Adrenal gland (tissue), 12 donors: ENCODE data around the gene TP53. TPM values are rescaled to one million over a fixed set of nuclear protein-coding genes. Genes with fewer than 3 reads are reported as not detected.

Experiments used
- DNase-seq, 7 donors: peaks; one replicate each; pipeline ENCODE4 v3.0.0-alpha.2; 2019 to 2020
- H3K27ac ChIP-seq, 5 donors: fragments of 200-600 bp; sonication (generic) in 4 of 5; 1 replicate in 3 of 5; 2 replicates in 2 of 5; pipeline versions ENCODE4 v1.5.1 to v1.8.0; 2016 to 2020; ENCODE audit warnings: mild to moderate bottlenecking in 1 of 5
- H3K27me3 ChIP-seq: fragments of 200-600 bp; 2 replicates; pipeline ENCODE4 v1.8.0; 2021
- H3K36me3 ChIP-seq, 2 donors: fragments of 200-600 bp; replicated peaks in 1 of 2; 1 replicate in 1 of 2; 2 replicates in 1 of 2; pipeline versions ENCODE4 v1.5.1 to v1.8.0; 2018 to 2022
- H3K4me1 ChIP-seq, 2 donors: fragments of 200-600 bp; replicated peaks in 1 of 2; 1 replicate in 1 of 2; 2 replicates in 1 of 2; pipeline versions ENCODE4 v1.5.1 to v1.8.0; 2018 to 2021
- H3K4me3 ChIP-seq, 4 donors: fragments of 200-600 bp; sonication (generic) in 3 of 4; one replicate each; pipeline ENCODE4 v1.5.1; 2016 to 2018
- H3K9me3 ChIP-seq, 3 donors: fragments of 200-600 bp; sonication (generic) in 1 of 3; replicated peaks in 1 of 3; 1 replicate in 2 of 3; 2 replicates in 1 of 3; pipeline versions ENCODE4 v1.5.1 to v1.8.0; 2016 to 2021
- CTCF ChIP-seq, 6 experiments: fragments of 450-650 bp in 4 of 6; fragments of 200-600 bp in 2 of 6; sonication (generic) in 1 of 6; IDR thresholded peaks; 1 replicate in 5 of 6; 2 replicates in 1 of 6; pipeline versions ENCODE4 v1.5.1 to v1.8.0; 2016 to 2021; ENCODE audit warnings: antibody characterized with exemption in 6 of 6, mild to moderate bottlenecking in 2 of 6, moderate library complexity in 1 of 6
- POLR2A ChIP-seq, 2 donors: fragments of 450-650 bp; IDR thresholded peaks; one replicate each; pipeline ENCODE4 v1.6.1; 2017; ENCODE audit warnings: antibody characterized with exemption in 2 of 2, mild to moderate bottlenecking in 2 of 2, moderate library complexity in 1 of 2
- WGBS, 4 donors: extraction: QIAGEN DNeasy Blood & Tissue Kit in 2 of 4; methylation state at CpG; one replicate each; pipeline versions ENCODE4 v1.1.5 to v1.1.7; 2013 to 2017; 5-methylcytosine and 5-hydroxymethylcytosine counted together
- intact Hi-C, 2 donors: fragments of 100-400 bp; cut with DNase I; formaldehyde crosslinking; loops; one replicate each; pipeline versions ENCODE4 v1.14.1 to v1.15.0; 2022 to 2023
- polyA plus RNA-seq, 3 donors: library from polyadenylated mRNA; stranded (reverse); fragments of 200-250 nt in 2 of 3; fragments of 350-450 nt in 1 of 3; fragmentation: Illumina TruSeq in 1 of 3; extraction: RNeasy Lipid Tissue Mini Kit (QIAGEN cat#74804) in 1 of 3; gene quantifications; one replicate each; pipeline ENCODE4 v1.2.3, GENCODE V29; 2013 to 2014
- total RNA-seq, 9 donors: library from RNA; depleted of rRNA in 4 of 9; stranded (reverse); fragments of >200 nt in 4 of 9; fragments of 120-200 nt in 1 of 9; fragmentation: NEBNext Ultra II Directional in 1 of 9; extraction: Animal tissue kit (Norgen Biotek cat#: 25700) in 1 of 9; gene quantifications; one replicate each; pipeline versions ENCODE4 v1.1.0 to v1.2.4, GENCODE V29; 2013 to 2023
- donor health status: healthy with polysubstance abuse.
- donor health status: Bipolar disorder and iron deficiency.
- donor health status: DM: yes; HTN: yes; CAD: no.
- donor health status: DM: no; HTN: no; CAD: no.
- donor health status: DM: no; HTN: no; CAD: no.
- donor health status: DM: yes; HTN: yes; CAD: no.

The TP53 gene
- total and polyA plus RNA-seq, 12 donors: 9.7 to 85.9 (median 26.6) TPM

- intact Hi-C loops: loop anchor here (5.0 to 10.0 kb wide), 2 partner anchors 52 to 54 kb away; partner anchors contain the start of gene SHBG (in 2 of the 2)
- DNase-seq: peak; percentile 71 to 84 (median 79)
- H3K27ac ChIP-seq: peak overlapping the region; percentile 86 to 98 (median 97)
- peaks cover 5 to 26% of the 10 kb centered on the region in 2 donors for H3K4me1 ChIP-seq
- no peaks in the 10 kb centered on the region for H3K36me3 ChIP-seq
- WGBS, 4 donors: 0 to 1% (median 0%) methylated on average over 29 to 30 of the region's 30 CpGs
- peak; percentile 85 to 96 for TF ChIP-seq POLR2A (IDR thresholded peaks at IDR 0.05)
- TF ChIP-seq CTCF (IDR thresholded peaks at IDR 0.05): peak in 1 of 6 experiments; percentile 46
- peak overlapping the region; percentile 43 to 99 (median 88) for H3K4me3 ChIP-seq
- no peaks in the 10 kb centered on the region for H3K9me3 ChIP-seq
- H3K27me3 ChIP-seq: no peaks in the 10 kb centered on the region
Observed at GRCh38 chr17:7686222-7687071, 843 bp downstream of the TP53 start.

GRCh38 chr17:7685533-7686221 lies 1.6 kb downstream of the TP53 start:
- TF ChIP-seq POLR2A (IDR thresholded peaks at IDR 0.05) (peak in 1 of 2 donors; percentile 65), CTCF (IDR thresholded peaks at IDR 0.05) (no peak)
- H3K27ac ChIP-seq: peak overlapping the region; percentile 86 to 98 (median 97)
- no peaks in the 10 kb centered on the region for H3K27me3 ChIP-seq
- H3K4me1 ChIP-seq: peaks cover 5 to 26% of the 10 kb centered on the region in 2 donors
- H3K9me3 ChIP-seq: no peaks in the 10 kb centered on the region
- intact Hi-C loops: loop anchor here (5.0 to 10.0 kb wide), 2 partner anchors 51 to 53 kb away; partner anchors contain the start of gene SHBG (in 2 of the 2)
- peak; percentile 92 to 96 (median 93) for DNase-seq
- 2 to 6% (median 4%) methylated on average over 39 to 44 of the region's 44 CpGs for WGBS, 4 donors
- H3K4me3 ChIP-seq: peak overlapping the region in 3 of 4 donors; percentile 83 to 99 (median 94)
- no peaks in the 10 kb centered on the region for H3K36me3 ChIP-seq

GRCh38 chr17:7684851-7685532 lies 2.3 kb downstream of the TP53 start:
- intact Hi-C loops: loop anchor here (5.0 to 10.0 kb wide), 2 partner anchors 50 to 53 kb away; partner anchors contain the start of gene SHBG (in 2 of the 2)
- Histone ChIP-seq H3K27ac (peak overlapping the region; percentile 86 to 98 (median 97)), H3K9me3 (no peaks in the 10 kb centered on the region), H3K4me1 (peaks cover 5 to 26% of the 10 kb centered on the region in 2 donors), H3K4me3 (peak overlapping the region in 2 of 4 donors; percentile 83 to 99), H3K36me3 (no peaks in the 10 kb centered on the region), H3K27me3 (no peaks in the 10 kb centered on the region)
- no peak for DNase-seq
- WGBS, 4 donors: 56 to 66% (median 62%) methylated on average over 15 of the region's 15 CpGs
- TF ChIP-seq CTCF (IDR thresholded peaks at IDR 0.05) (no peak), POLR2A (IDR thresholded peaks at IDR 0.05) (no peak)
